ENCODE measurements around the gene ANXA10. TPM values are rescaled to one million over a fixed set of nuclear protein-coding genes. Genes with fewer than 3 reads are reported as not detected.

The ANXA10 gene
- polyA plus RNA-seq, 1 of the 3 experiments (the other 2 are of a cell fraction): 0.23 TPM

DNA sequence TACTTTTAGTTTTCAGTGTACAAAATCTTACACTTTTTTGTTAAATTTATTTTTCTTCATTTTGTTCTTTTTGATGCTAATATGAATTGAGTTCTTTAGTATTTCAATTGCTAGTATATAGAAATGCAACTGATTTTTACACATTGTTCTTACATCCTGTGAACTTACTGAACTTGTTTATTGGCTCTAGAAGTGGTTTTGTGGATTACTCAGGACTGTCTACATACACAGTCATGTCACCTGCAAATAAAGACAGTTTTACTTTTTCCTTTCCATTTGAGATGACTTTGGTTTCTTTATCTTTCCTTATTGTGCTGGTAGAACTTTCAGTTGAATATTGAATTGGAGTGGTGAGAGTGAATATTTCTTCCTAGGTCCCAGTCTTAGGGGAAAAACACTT lies 40.8 kb upstream of the ANXA10 start (continued):
- TF ChIP-seq, protein P1, sequence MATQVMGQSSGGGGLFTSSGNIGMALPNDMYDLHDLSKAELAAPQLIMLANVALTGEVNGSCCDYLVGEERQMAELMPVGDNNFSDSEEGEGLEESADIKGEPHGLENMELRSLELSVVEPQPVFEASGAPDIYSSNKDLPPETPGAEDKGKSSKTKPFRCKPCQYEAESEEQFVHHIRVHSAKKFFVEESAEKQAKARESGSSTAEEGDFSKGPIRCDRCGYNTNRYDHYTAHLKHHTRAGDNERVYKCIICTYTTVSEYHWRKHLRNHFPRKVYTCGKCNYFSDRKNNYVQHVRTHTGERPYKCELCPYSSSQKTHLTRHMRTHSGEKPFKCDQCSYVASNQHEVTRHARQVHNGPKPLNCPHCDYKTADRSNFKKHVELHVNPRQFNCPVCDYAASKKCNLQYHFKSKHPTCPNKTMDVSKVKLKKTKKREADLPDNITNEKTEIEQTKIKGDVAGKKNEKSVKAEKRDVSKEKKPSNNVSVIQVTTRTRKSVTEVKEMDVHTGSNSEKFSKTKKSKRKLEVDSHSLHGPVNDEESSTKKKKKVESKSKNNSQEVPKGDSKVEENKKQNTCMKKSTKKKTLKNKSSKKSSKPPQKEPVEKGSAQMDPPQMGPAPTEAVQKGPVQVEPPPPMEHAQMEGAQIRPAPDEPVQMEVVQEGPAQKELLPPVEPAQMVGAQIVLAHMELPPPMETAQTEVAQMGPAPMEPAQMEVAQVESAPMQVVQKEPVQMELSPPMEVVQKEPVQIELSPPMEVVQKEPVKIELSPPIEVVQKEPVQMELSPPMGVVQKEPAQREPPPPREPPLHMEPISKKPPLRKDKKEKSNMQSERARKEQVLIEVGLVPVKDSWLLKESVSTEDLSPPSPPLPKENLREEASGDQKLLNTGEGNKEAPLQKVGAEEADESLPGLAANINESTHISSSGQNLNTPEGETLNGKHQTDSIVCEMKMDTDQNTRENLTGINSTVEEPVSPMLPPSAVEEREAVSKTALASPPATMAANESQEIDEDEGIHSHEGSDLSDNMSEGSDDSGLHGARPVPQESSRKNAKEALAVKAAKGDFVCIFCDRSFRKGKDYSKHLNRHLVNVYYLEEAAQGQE (IDR thresholded peaks at IDR 0.05; ENCODE audit: low read depth, low read length): no peak
- TF ChIP-seq, protein P2, sequence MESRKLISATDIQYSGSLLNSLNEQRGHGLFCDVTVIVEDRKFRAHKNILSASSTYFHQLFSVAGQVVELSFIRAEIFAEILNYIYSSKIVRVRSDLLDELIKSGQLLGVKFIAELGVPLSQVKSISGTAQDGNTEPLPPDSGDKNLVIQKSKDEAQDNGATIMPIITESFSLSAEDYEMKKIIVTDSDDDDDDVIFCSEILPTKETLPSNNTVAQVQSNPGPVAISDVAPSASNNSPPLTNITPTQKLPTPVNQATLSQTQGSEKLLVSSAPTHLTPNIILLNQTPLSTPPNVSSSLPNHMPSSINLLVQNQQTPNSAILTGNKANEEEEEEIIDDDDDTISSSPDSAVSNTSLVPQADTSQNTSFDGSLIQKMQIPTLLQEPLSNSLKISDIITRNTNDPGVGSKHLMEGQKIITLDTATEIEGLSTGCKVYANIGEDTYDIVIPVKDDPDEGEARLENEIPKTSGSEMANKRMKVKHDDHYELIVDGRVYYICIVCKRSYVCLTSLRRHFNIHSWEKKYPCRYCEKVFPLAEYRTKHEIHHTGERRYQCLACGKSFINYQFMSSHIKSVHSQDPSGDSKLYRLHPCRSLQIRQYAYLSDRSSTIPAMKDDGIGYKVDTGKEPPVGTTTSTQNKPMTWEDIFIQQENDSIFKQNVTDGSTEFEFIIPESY (IDR thresholded peaks at IDR 0.05; ENCODE audit: borderline replicate concordance, low read depth): no peak
- TF ChIP-seq TCF12 (IDR thresholded peaks at IDR 0.05) (no peak), TAF1 (IDR thresholded peaks at IDR 0.05; ENCODE audit: borderline replicate concordance, low read depth, low read length) (no peak), EP300 (IDR thresholded peaks at IDR 0.05; ENCODE audit: borderline replicate concordance in 1 of 2, low read depth in 1 of 2, low read length in 1 of 2) (no peak), SMC3 (IDR thresholded peaks at IDR 0.05; ENCODE audit: low read depth, low read length) (no peak), CHD2 (IDR thresholded peaks at IDR 0.05; ENCODE audit: low read length, partially characterized antibody) (no peak), EZH2phosphoT487 (IDR thresholded peaks at IDR 0.05; ENCODE audit: borderline replicate concordance, low read depth) (no peak), RFX5 (IDR thresholded peaks at IDR 0.05; ENCODE audit: low read length) (no peak)

DNA sequence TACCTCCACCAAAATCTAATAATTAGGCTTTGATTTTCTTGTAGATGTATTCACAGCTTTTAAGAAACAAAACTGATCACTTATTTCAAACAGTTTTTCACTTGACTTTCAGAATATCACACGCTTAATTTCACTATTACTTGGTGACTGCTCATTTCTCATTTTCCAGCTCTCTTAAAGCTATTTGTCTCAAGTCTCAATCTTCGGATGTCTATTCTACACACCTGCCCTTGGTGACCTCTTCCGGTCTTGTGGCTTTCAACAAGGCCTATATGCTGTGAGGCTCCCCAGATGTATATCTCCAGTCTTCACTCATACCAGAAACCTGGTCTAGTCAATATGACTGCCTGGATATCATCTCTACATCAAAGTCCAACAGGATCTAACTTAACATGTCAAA lies 34.9 kb upstream of the ANXA10 start:
- Histone ChIP-seq H3K79me2 (ENCODE audit: insufficient read depth) (no peaks in the 10 kb centered on the region), H2AFZ (ENCODE audit: low read depth) (no peak overlapping the region), H3K4me3 (ENCODE audit: low read depth in 2 of 2, low read length in 1 of 2) (no peak overlapping the region), H3F3A (replicated peaks; ENCODE audit: insufficient read depth) (no peaks in the 10 kb centered on the region), H3K9me3 (no peaks in the 10 kb centered on the region), H3K36me3 (replicated peaks in 1 of 2; ENCODE audit: control insufficient read depth in 1 of 2, insufficient read depth in 2 of 2, low read length in 1 of 2) (no peaks in the 10 kb centered on the region), H4K20me1 (ENCODE audit: insufficient read depth) (no peaks in the 10 kb centered on the region), H3K27ac (ENCODE audit: low read depth in 2 of 2, low read length in 1 of 2) (no peak overlapping the region), H3K27me3 (ENCODE audit: insufficient read depth) (no peaks in the 10 kb centered on the region), H3K4me2 (no peak overlapping the region), H3K4me1 (ENCODE audit: control insufficient read depth in 1 of 2, insufficient read depth in 2 of 2, low read depth in 1 of 2, low read length in 1 of 2) (no peaks in the 10 kb centered on the region), H3K9me2 (no peaks in the 10 kb centered on the region), H3K9ac (no peak overlapping the region)
- CTCF ChIA-PET: interaction anchor here (0.6 kb wide), 1 partner anchor 1721 kb away, joined by 3 read pairs; no protein-coding TSS in a partner anchor
- POLR2A ChIA-PET: no interaction called here
- no peak for DNase-seq
- WGBS (ENCODE audit: low lambda C conversion rate): 42% methylated on average over 3 of the region's 3 CpGs
- TF ChIP-seq, protein P3, sequence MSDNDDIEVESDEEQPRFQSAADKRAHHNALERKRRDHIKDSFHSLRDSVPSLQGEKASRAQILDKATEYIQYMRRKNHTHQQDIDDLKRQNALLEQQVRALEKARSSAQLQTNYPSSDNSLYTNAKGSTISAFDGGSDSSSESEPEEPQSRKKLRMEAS (IDR thresholded peaks at IDR 0.05; ENCODE audit: low read depth): no peak
- no peak for TF ChIP-seq FOXM1 (IDR thresholded peaks at IDR 0.05; ENCODE audit: low read depth)
- no peak for TF ChIP-seq RXRA (IDR thresholded peaks at IDR 0.05; ENCODE audit: borderline replicate concordance, low read depth)
- TF ChIP-seq, protein P1 (IDR thresholded peaks at IDR 0.05; ENCODE audit: low read depth, low read length): no peak
- no peak for TF ChIP-seq TEAD4 (IDR thresholded peaks at IDR 0.05; ENCODE audit: borderline replicate concordance, insufficient read depth)
- no peak for TF ChIP-seq POLR2AphosphoS5 (IDR thresholded peaks at IDR 0.05; ENCODE audit: low read depth, low read length)
- no peak for TF ChIP-seq TAF1 (IDR thresholded peaks at IDR 0.05; ENCODE audit: borderline replicate concordance, low read depth, low read length)
- no peak for TF ChIP-seq NFIC (IDR thresholded peaks at IDR 0.05; ENCODE audit: borderline replicate concordance)
- no peak for TF ChIP-seq ELF1 (IDR thresholded peaks at IDR 0.05)
- no peak for TF ChIP-seq FOSL2 (IDR thresholded peaks at IDR 0.05; ENCODE audit: borderline replicate concordance, low read depth)
- TF ChIP-seq MEF2A (IDR thresholded peaks at IDR 0.05; ENCODE audit: borderline replicate concordance, low read depth): no peak
- TF ChIP-seq JUND (IDR thresholded peaks at IDR 0.05): no peak
- no peak for TF ChIP-seq NRF1 (IDR thresholded peaks at IDR 0.05; ENCODE audit: low read depth, low read length)
- TF ChIP-seq, protein P2 (IDR thresholded peaks at IDR 0.05; ENCODE audit: borderline replicate concordance, low read depth): no peak
